ENCODE results near the gene XCL1.

DNA sequence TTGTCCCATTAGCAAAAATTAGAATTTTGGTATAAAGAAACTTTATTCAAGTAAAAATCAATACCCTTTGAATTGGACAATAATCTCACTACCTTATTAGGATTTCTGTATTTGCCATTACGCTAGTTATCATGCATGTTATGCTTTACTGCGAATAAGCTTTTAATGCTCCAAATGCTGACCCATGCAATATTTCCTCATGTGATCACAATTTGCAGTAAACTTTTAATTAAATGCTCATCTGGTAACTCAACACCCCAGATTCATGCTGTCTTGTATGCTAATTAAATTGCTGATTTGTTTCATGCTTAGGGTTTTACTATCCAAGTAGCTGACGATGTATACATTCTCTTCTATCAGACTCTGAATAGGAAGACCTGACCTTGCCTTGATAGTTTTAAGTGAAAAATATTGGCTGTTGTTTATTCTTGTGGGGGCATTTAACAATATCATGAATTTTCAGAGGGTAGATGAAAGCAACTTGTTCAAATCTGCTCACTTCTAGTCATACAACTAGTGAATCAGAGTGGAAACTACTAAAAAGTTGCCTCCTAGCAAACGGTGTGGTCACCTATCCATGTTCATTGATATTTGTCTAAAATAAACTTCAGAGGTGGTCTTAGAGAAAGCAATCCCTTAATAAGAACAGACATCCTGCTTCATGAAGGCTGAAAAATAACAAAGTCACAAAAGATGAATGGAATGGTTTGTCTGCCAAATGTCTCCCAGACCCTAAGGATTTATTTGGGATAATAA, 5.6 kb downstream of the XCL1 start:
- TF ChIP-seq, protein P1, sequence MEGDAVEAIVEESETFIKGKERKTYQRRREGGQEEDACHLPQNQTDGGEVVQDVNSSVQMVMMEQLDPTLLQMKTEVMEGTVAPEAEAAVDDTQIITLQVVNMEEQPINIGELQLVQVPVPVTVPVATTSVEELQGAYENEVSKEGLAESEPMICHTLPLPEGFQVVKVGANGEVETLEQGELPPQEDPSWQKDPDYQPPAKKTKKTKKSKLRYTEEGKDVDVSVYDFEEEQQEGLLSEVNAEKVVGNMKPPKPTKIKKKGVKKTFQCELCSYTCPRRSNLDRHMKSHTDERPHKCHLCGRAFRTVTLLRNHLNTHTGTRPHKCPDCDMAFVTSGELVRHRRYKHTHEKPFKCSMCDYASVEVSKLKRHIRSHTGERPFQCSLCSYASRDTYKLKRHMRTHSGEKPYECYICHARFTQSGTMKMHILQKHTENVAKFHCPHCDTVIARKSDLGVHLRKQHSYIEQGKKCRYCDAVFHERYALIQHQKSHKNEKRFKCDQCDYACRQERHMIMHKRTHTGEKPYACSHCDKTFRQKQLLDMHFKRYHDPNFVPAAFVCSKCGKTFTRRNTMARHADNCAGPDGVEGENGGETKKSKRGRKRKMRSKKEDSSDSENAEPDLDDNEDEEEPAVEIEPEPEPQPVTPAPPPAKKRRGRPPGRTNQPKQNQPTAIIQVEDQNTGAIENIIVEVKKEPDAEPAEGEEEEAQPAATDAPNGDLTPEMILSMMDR (IDR thresholded peaks at IDR 0.05; ENCODE audit: low read depth, low read length) = no peak
- TF ChIP-seq EZH2phosphoT487 (IDR thresholded peaks at IDR 0.05; ENCODE audit: low read depth) = no peak

Data from OCI-LY3 (cell line).